NCI-H82 treated with DMSO at 0.1 percent for 48 hours (cell line): ENCODE data around the gene GPR65.

Experiments used
- DNase-seq: peaks from one replicate; lab custom pipeline; 2025; ENCODE audit not compliant: unreplicated experiment; lab: John Stamatoyannopoulos, UW

GPR65 gene

DNA sequence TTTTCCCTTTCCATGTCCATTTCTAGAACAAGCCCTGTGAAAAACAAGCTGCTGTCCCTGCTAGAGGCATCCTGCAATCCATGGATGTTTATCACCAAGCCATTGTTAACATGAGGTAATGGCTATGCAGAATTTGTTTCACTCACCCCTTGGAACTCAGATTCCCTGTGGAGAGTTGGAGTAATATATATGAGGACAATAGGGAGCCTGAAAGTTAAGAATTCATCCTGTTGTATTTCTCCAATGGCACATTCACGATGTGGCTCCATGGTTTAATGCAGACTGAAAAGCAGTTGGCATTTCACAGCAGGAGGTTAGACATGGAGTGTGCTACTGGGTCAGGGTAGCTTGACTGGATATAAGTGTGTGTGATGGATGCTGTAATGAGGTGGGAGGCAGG, 32.4 kb downstream of the GPR65 start:
- DNase-seq, result no peak

DNA sequence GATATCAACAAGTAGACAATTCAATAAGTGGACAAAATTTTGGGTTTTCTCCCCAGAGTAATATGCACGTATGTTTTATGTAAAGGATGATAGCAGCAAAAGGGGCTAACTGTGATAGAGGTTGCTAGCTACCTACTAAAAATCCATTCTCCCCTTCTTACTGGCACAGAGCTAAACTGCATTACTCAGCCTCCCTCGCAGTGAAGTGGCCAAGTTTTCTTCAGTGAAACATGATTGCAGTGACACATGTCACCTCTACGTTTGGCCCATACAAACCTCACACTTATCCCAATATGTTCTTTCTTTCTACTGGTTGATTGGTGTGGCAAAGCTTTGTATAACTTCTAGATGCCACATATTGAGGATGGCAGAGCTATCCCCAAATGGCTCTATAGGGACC, 34.3 kb downstream of the GPR65 start:
- DNase-seq, result no peak

DNA sequence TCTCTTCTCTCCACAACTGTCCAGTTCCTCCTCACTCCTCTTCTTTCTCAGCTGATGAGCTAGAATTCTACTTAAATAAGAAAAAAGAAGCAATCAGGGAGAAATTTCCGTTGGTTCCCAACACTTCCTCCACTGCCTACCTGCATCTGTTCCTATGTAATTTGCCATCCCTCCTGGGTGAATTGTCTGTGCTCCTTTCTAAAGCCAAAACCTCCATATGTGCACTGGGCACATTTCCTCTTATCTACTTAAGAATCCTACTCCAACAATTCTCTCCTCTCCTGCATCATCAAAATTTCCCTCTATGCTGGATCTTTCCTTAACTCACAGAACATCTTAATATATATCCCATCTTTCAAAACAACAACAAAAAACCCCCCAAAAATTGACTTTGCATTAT, 35.2 kb downstream of the GPR65 start:
- DNase-seq, result no peak

DNA sequence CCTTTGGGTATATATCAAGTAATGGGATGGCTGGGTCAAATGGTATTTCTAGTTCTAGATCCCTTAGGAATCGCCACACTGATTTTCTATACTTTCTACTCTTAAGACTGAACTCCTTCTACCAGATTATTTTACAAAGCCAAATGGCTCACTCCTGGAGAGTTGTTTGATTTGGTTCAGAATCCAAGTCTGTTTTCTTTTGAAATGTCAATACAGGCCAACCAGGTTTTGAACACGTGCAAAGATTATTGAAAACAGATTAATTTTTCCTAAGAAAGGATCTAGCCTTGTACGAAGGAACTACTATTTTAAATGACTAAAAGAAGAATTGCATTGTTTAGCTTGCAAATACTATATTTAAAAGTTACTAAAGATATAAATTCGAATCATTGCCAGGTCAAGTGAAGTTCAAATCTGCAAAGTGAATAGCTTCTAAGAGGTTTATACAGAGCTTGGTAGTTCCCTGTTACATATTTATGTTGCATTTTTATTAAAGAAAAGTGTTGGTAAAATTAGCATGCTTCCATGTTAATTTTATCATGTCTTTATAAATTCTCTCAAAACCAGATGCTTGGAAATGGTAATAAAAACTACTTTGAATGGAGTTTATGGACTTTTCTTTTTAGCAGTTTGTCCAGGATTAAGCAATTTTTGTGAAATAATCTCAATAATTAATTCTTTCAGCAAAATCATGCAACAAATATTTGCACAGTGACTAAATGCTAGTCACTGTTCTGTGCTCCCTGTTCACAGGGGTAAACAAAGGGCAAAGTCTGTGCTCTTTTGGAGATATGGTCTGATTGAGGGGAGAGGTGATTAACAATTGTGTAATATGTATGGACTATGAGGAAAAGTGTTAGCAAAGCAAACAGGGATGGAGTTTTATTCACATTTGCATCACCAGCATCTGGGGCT, 38.9 kb downstream of the GPR65 start:
- no peak for DNase-seq

DNA sequence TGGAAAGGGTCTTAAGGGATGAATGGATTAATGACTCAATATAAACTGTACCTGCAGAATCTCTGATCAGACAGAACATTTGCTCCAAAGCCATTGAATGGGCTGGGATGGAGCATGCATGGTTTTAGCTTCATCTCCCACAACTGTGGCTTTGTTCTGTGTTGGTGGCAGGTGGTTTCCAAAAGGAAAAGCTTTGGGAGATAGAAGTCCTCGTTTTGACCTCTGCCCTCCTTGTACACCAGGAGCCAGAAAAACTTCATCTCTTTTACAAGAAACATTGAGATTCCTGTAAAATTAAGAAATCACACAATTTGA, 39.5 kb downstream of the GPR65 start:
- DNase-seq, result no peak

DNA sequence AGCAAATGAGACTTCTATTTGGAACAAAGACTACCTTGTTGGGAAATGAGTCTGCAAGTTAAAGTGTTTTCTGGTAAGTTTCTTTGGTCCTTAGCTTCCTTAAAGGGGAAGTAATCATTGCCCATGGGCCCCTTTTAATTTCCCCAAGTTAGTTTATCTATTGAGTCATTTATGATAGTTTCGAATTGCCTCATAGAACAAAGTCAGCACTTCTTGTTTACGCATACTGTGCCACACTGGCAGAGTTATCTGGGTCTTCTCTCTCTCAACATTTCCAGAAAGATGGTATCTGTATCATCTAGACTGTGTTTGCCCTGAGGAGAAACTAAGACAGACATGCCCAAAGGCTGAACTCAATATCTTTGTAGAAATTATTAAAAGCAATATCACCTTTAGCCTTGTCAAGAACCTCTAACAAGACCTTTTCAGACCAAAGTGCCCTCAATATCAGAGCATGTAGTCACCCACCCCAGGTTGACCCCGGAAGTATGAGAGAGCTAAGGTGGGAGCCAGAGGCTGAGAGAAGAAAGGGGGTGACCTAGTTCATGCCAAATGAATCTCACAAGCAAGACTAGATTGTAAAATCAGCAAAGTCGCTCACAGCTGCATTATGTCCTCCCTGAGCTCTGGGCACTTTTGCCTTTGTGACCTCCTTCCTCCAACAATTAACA, 40.0 kb downstream of the GPR65 start:
- DNase-seq, result no peak

DNA sequence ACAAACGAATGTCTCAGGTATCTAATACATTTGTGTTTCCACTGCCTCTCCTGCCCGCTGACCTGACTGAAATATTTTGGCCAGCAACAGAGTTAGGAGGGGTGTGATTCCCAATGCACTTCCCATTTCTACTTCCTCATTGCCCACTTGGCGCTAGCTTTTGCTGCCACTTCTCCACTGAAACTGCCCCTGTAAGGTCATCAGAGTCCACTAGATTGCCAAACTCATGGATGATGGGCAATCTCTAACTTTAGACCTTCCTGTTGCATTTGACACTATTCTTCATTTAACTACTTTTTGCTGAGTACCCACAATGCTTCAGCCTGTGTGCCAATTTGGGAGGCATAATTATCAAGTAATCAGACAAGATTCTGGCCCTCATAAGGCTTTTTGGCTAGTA, 40.8 kb downstream of the GPR65 start:
- no peak for DNase-seq

DNA sequence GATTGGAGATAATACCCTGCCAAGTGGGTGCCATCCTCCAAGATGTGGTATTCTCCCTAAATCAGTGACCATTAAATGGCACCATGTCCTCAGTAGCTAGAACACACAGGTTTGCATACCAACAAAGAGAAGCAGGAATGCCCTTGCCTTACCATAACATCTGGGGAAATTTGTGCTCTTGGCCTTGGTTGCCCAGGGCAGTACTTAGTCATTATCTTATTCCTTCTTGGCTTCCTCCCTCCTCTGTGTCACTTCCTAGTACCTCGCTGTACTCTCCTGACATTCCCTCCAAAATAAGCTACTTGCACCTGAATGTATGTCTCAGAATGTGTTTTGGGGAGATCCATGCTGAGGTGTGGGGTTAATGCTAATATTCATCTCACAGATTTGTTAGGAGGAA, 43.4 kb downstream of the GPR65 start:
- no peak for DNase-seq

DNA sequence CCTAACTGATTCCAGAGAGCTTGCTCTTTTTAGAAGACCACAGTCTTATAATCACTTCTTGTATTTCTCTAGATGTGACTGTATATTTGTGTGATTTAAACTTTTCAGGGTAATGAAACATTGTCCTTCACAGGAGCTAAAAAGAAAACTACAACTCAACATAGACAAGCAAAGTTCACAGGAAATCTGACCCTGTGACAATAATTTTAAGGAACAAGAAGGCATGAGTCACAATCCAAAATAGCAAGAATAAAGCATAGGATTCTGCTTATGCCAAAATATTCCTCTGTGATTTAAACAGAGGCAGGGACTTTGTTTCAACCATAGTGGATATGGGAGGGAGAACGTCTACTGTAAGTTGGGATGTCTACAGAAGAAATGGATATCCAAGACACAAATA, 44.3 kb downstream of the GPR65 start:
- no peak for DNase-seq

DNA sequence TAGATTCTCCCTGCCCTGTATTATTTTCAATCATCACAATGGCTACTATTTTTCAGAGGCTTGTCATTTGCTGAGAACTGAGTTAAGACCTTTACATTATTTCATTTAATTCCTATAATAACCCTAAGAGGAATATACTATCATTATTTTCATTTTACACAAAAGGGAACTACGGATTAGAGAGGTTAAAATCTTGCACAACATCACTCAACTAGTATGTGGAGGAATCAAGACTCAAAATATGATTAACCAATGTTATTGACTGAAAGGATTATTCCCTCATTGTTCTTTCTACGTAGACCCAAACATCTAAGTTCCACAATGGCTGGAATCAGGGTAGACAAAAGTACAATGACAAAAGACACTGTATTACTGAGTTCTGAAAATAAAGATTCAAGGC, 45.0 kb downstream of the GPR65 start:
- DNase-seq, result no peak

DNA sequence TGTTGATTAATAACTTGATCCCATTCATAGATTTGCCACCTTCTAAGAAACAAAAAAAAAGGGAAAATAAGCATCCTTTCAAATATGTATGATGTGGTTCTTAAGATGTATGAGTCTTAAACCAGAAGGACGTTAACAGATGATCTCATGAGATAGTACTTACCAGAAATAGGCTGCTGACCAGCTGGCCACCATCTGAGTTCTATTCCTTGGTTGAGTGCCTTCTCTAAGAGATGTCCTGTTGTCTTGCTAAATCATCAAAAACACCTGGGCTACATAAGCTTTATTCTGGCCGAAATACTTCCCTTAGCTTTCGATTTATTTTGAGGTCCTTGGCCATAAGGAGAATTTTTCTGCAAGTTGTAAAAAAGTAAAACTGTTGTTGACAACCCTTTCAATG, 55.6 kb downstream of the GPR65 start:
- no peak for DNase-seq

DNA sequence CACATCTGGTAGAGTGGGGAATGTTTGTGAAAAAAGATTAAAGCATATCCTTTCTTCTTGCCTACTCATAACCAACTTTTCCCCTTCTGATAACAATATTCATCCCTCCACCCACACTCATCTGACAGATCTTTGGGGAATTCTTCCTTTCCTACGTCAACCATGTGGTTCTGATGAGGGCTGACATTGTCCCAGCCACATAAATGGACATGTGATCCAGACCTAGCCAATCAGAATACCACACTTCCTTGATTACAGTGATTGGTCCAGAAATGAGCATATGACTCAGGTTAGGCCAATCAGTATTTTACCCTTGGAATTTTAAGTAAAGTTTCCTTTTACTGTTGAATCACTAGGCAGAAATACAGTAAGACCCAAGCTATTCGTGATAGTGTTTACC, 58.9 kb downstream of the GPR65 start:
- DNase-seq, result no peak
